Measurements from ENCODE around the gene THSD7B.
"Not testable (repeated sequence)": the region's sequence is repeated elsewhere in the genome, so short reads cannot be mapped to it uniquely, and the experiment has no call there.

The THSD7B gene

DNA sequence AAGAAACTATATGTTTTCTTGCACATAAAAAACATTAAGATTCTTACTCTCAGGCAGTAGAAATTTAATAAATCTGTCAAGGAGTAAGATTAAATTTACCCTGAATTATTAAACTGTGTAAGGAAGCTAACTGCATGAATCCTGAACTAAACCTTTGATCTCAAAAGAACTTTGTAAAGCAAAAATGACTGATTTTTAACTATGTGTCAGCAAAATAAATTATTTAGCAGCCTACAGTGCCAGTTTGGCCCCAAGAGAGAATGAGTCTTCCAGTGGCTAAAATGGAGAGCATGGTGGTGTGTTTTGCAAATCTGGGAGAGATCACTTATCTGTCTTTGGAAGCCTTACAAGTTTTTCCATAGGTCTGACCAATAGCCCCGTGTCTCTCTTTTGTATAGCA lies 190.7 kb downstream of the THSD7B start:
- no peak for DNase-seq (ENCODE audit: low read depth in 2 of 2)

DNA sequence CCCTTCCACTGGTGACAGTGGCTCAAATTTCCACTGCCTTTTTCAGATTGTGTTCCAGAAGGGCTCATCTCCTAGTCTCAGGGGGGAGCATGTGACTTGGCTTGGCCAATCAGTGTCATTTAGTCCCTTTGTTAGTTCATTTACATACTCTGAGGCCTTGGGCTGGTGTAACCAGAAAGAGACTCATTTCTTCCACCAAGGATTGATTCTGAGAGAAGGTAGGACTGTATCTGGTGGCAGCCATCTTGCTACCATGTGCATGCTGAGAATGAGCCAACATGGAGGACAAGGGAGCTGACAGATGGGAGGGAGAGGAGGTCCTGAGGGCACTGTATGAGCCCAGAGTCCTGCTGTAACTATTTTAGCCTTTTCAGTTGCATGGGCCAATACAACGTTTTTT lies 191.7 kb downstream of the THSD7B start:
- no peak for DNase-seq (ENCODE audit: low read depth in 2 of 2)

DNA sequence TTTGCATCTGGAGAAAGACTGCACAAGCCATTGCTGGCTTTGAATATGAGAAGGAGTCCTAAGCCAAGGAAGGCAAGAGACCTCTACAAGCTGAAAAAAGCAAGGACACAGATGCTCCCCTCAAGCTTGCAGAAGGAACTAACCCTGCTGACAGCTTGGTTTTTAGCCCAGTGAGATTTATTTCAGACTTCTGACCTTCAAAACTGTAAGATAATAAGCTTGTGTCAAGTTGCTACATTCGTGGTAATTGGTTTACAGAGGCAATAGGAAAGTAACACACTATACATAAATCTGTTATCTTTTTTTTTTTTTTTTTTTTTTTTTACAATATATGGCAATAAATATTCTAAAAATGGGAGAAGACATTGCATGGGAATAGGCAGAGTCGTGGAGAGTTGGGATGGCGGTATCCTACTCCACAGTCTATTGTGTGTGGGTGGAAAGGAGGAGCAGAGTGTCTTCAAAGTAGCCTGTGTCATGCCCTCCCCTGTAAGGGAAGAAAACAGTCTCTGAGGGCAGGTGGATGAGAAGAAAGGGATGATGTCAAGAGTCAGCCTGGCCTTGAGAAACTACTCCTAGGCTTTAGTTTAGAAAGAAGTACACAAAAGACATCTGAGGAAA lies 196.9 kb downstream of the THSD7B start:
- DNase-seq (ENCODE audit: low read depth in 2 of 2), result no peak

DNA sequence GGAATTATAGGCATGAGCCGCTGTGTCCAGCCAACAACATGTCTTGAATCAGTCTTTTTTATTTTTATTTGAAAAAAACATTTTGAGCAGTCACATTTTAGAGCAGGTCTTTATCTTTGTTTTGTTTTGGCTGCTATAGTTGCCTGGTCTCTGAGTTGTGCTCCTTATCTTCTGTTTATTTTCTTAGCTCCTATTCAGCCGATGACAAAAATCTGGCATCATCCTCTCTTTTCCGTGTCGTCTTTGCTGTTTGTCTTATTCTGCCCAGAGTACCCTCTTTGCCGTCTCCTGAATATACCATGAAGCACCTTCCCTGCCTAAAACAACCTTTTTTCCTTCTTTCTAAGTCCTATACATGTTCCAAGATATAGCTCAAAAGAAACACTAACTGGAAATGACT lies 201.1 kb downstream of the THSD7B start:
- DNase-seq (ENCODE audit: low read depth in 2 of 2), result no peak

DNA sequence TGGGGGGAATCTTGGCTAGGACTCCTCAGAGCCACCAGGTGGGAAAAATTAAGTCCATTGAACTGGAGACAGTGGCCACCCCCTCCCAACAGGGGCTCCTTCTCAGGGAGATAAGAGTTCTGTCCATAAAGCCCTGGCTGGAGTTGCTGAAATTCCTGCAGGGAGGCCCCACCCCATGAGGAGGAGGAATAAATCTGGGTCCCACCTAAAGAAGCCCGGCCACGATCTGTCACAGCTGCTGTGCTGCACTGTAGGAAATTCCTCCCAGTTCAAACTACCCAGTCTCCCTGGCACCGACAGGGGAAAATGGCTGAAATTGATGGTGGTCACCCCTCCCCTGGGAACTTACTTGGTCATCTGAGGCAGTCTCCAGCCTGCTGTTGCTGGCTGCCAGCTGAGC lies 215.0 kb downstream of the THSD7B start:
- DNase-seq (ENCODE audit: low read depth in 2 of 2), result no peak

DNA sequence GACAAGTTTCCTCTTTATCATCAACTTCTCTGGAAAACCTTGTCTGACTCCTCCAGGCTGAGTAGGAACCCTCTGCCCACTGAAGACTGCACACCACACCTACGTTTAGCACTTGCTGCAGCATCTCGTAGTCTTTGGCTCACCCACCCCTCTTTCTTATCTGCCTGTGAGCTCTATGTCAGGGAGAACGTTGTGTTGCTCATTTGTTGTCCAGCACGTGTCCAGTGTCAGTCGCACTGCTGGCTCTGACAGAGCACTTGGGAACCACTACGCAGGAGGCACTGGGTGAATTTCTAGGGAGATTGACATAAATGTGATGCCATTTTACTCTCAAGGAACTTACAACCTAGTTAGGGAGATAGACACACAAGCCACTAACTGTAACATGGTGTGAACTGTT lies 216.3 kb downstream of the THSD7B start:
- not testable (repeated sequence) for DNase-seq (ENCODE audit: low read depth in 2 of 2)

DNA sequence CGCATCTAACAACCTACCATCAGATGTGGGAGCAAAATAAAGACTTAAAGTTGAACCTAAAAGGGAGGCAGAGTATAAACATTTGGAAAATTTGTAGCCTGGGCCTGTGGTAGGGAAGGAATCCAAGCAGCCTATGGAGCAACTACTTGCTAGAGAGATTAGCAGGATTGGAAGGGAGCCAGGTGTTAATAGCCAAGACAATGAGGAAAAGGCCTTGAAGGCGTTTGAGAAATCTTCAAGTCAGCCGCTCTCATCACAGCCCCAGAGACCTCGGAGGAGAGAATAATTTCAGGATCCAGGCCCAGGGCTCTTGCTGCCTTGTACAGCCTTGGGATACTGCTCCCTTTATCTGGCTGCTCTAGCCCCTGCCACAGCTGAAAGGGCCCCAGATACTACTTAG lies 219.7 kb downstream of the THSD7B start:
- DNase-seq (ENCODE audit: low read depth in 2 of 2), result no peak

DNA sequence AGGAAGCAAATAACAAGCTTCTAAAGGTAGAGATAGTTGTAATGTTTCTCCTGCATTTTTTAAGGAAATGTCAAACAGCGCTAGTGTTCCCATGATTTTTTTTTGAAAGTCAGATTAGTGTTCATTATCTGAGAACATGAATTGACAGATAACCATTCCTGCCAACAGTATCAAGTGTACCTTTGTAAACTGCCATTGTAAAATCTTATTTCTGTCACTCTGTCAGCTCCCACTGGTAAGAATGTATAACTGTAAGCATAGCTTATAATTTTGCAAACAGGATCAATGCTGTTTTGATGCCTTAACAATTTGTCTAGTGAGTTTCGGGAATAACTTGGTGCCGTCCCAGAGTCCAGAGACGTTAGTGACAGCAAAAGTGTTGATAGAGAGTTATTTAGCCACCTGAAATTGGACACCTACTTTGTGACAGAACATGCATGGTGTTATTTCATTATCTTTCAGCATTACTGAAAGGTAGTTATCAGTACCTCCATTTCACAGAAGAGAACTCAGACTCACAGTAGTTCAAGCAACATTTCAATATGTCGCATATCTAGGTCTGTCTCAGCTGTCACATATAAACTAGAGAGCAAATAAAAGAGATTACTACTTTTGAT lies 221.4 kb downstream of the THSD7B start:
- no peak for DNase-seq (ENCODE audit: low read depth in 2 of 2)

DNA sequence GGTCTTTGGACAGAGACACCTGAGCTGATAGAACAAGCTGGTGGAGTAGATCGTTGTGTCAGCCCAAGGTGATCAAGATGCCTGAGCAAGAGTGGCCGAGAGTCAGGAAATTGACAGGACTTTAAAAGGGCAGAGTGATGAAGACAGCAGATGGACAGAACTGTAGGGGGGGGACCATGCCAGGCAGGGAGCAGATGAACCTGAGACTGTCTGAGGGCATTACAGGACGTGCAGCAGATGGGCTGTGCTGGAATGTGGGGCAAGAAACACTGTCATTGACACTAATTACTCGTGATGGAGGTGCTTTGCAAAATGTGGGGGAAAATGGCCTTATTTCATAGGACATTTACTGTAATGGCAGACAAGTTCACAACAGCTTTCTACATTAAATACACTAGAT lies 225.0 kb downstream of the THSD7B start:
- DNase-seq (ENCODE audit: low read depth in 2 of 2), result no peak

DNA sequence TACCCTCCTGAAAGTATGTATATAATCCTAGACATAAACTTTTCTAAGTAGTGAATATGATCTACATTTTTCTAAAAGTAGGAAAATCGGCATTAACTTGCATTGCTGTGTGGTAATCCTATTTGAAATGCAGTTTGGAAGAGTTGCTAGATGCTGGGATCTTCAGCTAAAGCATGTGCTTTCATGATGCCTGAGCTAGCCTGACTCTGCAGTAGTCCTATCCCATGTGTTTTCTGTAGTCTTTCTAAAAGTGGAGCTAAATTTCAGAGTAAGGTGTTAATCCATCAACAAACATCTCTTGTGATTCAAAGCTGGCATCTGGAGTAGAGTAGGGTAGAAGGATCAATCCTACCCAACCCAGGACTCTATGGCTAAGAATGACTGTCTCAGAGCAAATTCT lies 229.4 kb downstream of the THSD7B start:
- no peak for DNase-seq (ENCODE audit: low read depth in 2 of 2)

DNA sequence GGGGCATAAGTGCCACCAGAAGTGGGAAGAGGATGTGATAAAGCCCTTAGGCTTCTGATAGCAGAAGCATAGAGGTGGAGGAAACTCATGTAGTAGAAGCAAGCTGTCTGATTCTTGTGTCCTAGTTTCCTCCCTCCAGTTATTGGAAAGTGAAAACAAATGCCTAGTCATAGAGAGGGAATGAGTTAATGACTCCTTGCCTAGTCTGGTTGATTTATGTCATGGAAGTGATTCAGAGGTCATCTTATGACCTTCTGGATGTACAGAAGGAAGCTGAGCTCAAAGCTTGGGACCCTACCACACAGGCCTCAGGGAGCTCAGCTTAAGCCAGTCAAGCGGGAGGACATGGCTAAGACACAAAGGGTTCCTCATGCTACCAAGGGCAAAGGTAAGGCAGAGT lies 232.2 kb downstream of the THSD7B start:
- DNase-seq (ENCODE audit: low read depth in 2 of 2), result no peak

DNA sequence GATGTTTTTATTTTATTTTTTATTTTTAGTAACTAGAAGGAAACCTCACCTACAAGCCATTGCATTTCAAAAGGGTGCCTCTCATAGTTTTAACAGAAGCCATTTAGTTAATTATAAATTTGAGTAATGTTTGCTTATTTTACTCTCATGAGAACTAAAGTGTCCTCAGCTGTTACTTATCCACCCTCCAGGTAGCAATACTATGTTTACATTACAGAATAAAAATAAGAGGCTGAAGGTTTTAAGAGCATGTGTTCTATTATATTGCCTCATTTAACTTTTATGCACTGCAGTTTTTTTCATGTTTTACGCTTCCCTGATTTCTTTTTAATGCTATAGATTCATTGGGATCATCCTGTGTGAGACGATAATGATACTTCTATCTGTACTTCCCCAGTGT lies 235.5 kb downstream of the THSD7B start:
- no peak for DNase-seq (ENCODE audit: low read depth in 2 of 2)

DNA sequence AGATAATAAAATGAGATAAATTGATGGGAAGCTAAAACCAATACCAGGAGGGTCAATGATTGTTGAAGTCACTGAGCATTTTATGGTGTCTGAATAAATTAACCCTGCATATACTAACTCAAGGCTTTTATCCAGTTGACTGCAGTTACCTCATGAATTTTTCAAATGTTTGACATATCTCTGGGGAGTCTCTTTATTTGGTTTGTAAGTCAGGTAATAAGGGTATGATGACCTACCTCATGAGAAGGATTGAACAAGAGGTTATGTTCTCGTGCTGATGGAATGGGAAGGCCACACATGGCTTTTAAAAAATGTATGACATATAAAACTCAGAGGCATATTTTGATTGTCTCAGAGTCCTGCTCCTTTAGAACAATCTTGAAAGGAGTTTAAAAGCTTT lies 237.6 kb downstream of the THSD7B start:
- DNase-seq (ENCODE audit: low read depth in 2 of 2), result no peak

DNA sequence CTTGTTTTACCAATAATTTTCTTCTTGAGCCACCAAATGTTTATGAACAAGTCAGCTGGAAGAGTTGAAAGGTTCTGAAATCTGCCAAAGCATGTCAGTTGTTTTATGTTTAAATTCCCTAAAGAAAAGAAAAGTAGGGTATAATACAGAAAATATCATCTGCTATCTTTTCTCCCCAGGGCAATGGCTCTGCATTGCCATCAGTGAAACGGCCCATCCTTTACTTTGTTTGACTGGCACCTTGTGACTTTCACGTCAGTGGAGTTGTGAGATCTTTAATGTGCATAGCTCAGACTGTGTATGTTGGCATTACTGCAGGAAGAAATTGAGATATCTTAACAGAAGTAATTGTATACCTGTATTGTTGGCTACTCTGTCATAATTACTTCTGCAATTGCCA lies 239.9 kb downstream of the THSD7B start:
- DNase-seq (ENCODE audit: low read depth in 2 of 2), result no peak

DNA sequence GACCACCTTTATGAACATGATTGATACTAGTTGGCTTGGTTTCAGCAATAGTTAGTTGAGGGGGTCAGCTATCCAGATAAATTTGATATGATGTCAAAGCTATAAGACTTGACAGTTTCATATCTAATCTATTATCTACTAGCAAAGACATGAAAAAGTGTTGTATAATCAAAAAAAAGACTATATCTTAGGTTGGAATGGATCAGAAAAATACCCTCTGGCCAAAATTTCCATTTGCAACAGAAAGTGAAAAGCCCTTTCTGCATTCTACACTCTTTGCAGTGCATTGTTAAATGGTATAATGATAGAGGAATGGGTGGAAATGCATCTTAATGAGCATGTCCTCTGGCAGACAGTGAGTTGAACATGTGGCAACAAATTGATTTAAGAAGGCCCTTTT lies 242.6 kb downstream of the THSD7B start:
- no peak for DNase-seq (ENCODE audit: low read depth in 2 of 2)

DNA sequence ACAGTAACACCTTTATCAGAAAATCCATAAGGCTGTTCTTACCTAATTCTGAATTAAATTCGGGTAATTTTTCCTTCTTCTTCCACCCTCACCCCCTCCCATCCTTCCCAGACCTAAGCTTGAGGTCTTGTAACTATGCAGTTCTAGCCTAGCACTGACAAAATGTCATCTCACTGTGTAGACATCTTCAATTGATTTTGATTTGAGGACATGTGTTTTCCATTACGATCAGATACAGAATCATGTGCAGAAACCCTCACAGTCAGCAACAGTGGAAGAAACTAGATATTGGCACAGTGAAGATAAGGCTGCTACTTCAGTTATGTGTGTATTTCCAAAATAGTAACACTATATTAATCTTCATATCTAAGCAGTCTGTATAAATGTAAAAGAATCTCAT lies 244.6 kb downstream of the THSD7B start:
- no peak for DNase-seq (ENCODE audit: low read depth in 2 of 2)

DNA sequence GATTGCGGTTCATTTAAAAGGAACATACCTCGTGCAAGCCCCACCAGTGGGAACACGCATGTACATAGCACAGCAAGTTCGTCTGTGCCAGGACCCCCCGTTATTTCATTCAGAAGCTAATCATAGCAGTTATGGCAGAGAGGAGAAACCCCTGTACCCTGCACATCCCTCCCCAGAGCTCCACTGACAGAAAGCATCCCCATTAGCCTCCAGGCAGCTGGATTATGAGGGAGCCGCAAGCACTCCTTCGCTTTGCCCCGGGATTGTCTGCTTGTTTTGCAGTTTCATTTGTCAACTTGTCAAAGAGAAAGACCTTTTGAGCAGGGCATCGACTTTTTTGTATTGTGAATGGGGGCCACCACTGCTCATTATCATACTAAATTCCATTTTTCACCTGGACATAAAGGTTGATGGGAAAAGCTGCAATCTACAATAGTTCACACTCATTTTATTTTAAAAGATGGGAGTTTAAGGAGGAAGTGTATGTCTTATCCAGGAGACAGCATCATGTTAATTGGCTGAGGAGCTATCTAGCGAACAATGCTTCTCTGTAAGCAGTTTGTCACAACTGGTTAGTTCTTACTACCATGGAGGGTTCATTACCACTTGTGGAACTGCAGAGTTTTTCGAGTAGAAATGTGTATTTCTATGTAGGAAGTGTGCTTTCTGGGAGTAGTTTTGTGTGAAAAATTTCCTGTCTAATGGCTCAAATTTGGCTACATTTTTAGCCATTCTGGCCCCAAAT lies 255.3 kb downstream of the THSD7B start:
- no peak for DNase-seq (ENCODE audit: low read depth in 2 of 2)

DNA sequence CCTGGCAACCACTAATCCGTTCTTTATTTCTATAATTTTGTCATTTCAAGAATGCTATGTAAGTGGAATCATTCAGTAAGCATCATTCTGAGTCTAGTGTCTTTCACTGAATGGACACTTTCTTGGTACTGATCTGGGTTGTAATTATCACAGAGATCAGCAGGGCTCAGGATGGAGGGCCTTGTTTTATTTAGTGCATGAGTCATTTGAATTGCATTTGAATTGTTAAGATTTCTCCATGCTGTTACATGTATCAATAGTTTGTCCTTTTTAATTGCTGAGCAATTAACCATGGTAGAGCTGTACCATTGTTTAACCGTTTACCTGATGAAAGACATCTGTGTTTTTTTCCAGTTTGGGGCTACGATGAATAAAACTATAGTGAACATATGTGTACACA lies 256.4 kb downstream of the THSD7B start:
- DNase-seq (ENCODE audit: low read depth in 2 of 2), result no peak

DNA sequence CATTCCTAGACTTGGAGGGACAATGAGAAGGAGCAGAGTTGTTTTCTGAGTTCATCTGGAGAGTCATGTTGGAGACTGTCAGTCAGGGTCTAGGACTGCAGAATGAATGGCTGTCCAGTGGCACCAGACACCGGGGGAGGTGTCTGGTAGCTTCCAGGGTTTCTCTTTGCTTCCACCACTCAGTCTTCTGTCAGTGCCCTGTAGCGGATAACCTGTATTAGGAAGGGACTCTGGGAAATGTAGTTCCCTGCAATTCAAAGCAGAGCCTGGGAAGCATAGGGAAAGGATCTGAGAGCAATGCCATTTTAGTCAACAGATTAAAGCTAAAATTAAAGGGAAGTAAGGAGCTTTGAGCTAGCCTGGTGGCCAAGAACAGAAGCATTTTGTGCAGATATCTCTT lies 257.9 kb downstream of the THSD7B start:
- no peak for DNase-seq (ENCODE audit: low read depth in 2 of 2)

DNA sequence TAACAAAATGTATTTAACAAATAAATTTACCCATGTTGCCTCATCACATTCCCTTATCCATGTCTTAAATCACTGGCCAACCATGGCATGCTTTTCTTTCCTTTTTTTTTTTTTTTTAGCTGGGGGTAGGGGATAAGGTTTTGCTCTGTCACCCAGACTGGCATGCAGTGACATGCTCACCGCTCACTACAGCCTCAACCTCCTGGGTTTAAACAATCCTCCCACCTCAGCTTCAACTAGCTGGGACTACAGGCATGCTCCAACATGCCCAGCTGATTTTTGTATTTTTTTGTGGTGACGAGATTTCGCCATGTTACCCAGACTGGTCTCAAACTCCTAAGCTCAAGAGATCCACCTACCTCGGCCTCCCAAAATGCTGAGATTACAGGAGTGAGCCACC lies 266.4 kb downstream of the THSD7B start:
- DNase-seq (ENCODE audit: low read depth in 2 of 2), result no peak

DNA sequence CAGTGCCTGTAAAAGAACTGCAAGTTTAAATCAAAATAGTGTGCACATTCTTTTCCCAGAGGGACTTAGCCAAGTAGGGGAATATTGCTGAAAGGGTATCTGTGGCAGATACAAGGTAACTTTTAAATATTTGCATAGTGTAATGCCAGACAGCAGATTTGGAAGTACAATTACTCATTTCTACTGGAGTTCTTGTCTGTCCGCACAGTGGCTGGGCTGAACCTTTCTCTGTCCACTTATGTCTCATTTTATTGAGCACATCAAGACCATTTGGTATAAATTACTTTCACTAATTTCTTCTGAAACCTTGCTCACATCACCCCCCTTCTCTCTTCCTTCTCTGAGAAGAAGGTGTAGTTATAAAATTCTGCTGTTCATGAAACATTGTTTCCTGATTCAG lies 271.3 kb downstream of the THSD7B start:
- no peak for DNase-seq (ENCODE audit: low read depth in 2 of 2)

DNA sequence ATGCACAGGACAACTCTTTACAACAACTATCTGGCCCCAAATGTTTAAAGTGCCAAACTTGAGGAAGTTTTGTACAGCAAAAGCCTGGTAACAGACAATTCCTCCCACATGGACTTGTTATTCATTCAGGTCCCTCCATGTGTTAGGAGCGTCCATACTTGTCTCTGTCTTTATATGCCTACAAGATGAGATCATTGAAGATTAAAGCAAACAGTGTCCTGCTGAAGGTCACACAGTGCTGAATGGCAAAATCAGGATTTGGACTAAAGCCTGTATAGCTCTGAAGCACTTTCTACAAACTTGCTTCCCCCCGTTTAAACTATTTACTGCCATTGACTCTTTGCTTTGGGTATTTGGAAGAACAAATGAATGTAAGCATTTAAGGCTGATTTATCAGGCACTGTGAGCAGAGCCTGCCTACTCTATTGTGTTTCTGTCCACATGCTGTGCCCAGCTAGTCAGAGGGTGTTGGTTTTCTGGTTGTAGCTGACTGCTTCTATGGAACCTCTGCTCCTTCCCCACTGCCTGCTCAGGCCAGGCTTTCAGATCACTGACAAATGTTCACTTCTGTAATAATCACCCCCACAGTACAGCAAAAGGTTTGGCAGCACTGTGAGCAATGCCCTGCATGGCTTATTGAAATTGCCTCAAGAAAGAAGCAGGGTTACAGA lies 274.3 kb downstream of the THSD7B start:
- no peak for DNase-seq (ENCODE audit: low read depth in 2 of 2)

DNA sequence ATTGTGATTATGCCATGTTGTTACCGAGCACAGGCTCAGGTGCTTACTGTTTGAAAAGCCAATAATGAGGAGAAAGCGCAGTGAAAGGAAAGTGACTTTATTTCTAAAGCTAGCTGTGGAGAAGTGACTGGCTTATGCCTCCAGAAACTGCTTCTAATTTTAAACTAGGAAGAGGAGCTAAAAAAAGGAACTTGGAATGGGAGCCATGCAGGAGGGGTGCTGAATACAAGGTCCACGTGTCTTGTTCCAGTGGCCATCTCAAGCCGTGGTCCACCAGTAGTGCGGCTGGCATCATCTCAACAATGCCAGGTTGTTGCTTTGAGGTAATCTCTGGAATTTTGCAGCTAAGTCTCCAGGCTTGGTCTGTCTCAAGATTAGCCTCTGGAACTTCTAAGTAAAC lies 282.0 kb downstream of the THSD7B start:
- DNase-seq (ENCODE audit: low read depth in 2 of 2), result no peak

Data from stimulated activated CD8-positive, alpha-beta memory T cell treated with anti-CD3 and anti-CD28 coated beads, Interleukin-15, amount 100 ng/mL, for 48 hours (primary cell).